Psoas muscle (tissue), 8 donors: Measurements from ENCODE around the gene PRSS58. TPM values are rescaled to one million over a fixed set of nuclear protein-coding genes. Genes with fewer than 3 reads are reported as not detected.

Experiments used
- ATAC-seq, 4 donors: fragments of 200-7000 bp; cut with Tn5 transposase; one replicate each; pipeline ENCODE4 v1.9.1; 2020; ENCODE audit warnings: moderate library complexity in 3 of 4, mild to moderate bottlenecking in 2 of 4
- DNase-seq, 2 donors: peaks; one replicate each; pipeline ENCODE4 v3.0.0-alpha.2; 2020
- H3K27ac ChIP-seq: fragments of 200-600 bp; one replicate; pipeline ENCODE4 v1.8.0; 2022
- H3K27me3 ChIP-seq, 3 donors: fragments of 200-600 bp in 1 of 3; one replicate each; pipeline versions ENCODE4 v1.6.1 to v1.8.0; 2013 to 2022; ENCODE audit warnings: low read length in 2 of 3, mild to moderate bottlenecking in 2 of 3, moderate library complexity in 1 of 3; ENCODE audit not compliant: insufficient read depth in 3 of 3
- H3K36me3 ChIP-seq, 2 donors: fragments of 200-600 bp in 1 of 2; one replicate each; pipeline versions ENCODE4 v1.6.1 to v1.8.0; 2013 to 2022; ENCODE audit warnings: low read depth in 1 of 2, mild to moderate bottlenecking in 1 of 2, moderate library complexity in 1 of 2; ENCODE audit not compliant: insufficient read depth in 1 of 2
- H3K4me1 ChIP-seq: fragments of 200-600 bp; one replicate; pipeline ENCODE4 v1.8.0; 2022
- H3K4me3 ChIP-seq: fragments of 200-600 bp; one replicate; pipeline ENCODE4 v1.8.0; 2022; ENCODE audit warnings: mild to moderate bottlenecking
- H3K9me3 ChIP-seq: fragments of 200-600 bp; one replicate; pipeline ENCODE4 v1.8.0; 2022
- CTCF ChIP-seq: fragments of 200-600 bp; IDR thresholded peaks from one replicate; pipeline ENCODE4 v1.8.0; 2022; ENCODE audit warnings: antibody characterized with exemption
- WGBS, 3 donors: extraction: QIAGEN DNeasy Blood & Tissue Kit; methylation state at CpG; one replicate each; pipeline versions ENCODE4 v1.1.6 to v1.1.7; 2013; 5-methylcytosine and 5-hydroxymethylcytosine counted together
- intact Hi-C, 2 donors: fragments of 100-400 bp; cut with DNase I; formaldehyde crosslinking; loops; one replicate each; pipeline versions ENCODE4 v1.11.0 to v1.14.2; 2022
- polyA plus RNA-seq, 3 donors: library from polyadenylated mRNA; stranded (reverse); fragments of 200-250 nt; gene quantifications; one replicate each; pipeline ENCODE4 v1.2.3, GENCODE V29; 2013
- total RNA-seq, 4 donors: library from RNA; stranded (reverse); fragmentation: NEBNext Ultra II Directional in 2 of 4; extraction: Animal tissue kit (Norgen Biotek cat#: 25700) in 2 of 4; gene quantifications; one replicate each; pipeline versions ENCODE4 v1.2.1 to v1.2.4, GENCODE V29; 2021 to 2023
- donor health status: healthy with polysubstance abuse.
- donor health status: DM: no; HTN: no; CAD: no; lungs with moderate emphysema.
- donor health status: Bipolar disorder and iron deficiency.
- donor health status: healthy.
- donor health status: DM: yes; HTN: yes; CAD: no.
- donor health status: DM: no; HTN: no; CAD: no.
- donor health status: DM: no; HTN: no; CAD: no.
- donor health status: DM: yes; HTN: yes; CAD: no.

PRSS58 gene
- total and polyA plus RNA-seq, 7 donors, result not detected

DNA sequence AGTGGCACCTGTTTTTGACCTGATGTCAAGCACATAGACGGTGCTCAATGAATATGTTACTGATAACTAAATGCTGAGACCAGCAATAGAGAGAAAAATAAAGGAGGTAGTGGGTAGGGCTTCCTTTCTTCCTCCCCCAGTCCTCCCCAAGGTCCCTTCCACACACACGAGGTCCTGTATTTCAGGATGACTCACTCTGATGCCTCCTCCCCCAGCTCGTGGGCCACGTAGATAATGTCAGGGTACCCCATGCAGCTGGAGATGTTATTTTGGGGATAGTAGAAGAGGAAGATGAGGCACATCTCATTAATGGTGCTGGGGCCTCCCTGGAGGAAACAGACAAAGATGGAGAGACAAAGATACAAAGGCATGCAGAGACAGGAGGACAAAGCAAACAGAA lies 17.3 kb downstream of the PRSS58 start:
- Histone ChIP-seq H3K36me3 (no peaks in the 10 kb centered on the region), H3K27ac (no peak overlapping the region), H3K27me3 (peaks cover 0 to 2% (median 0%) of the 10 kb centered on the region in 3 donors), H3K4me1 (no peaks in the 10 kb centered on the region), H3K9me3 (no peaks in the 10 kb centered on the region), H3K4me3 (no peak overlapping the region)
- no peak for ATAC-seq
- TF ChIP-seq CTCF, result no peak
- WGBS, 3 donors, result 49 to 62% (median 52%) methylated on average over 4 of the region's 4 CpGs
- DNase-seq, result no peak
- intact Hi-C loops, result no loop called here

GRCh38 chr7:142231716-142232115 lies 26.1 kb downstream of the PRSS58 start:
- intact Hi-C loops, result no loop called here
- Histone ChIP-seq H3K27ac (no peak overlapping the region), H3K9me3 (no peaks in the 10 kb centered on the region), H3K4me1 (no peaks in the 10 kb centered on the region), H3K36me3 (no peaks in the 10 kb centered on the region), H3K4me3 (no peak overlapping the region), H3K27me3 (no peaks in the 10 kb centered on the region)
- DNase-seq (no peak), ATAC-seq (no peak)
- 17 to 28% (median 26%) methylated on average over 7 of the region's 7 CpGs for WGBS, 3 donors
- no peak for TF ChIP-seq CTCF

DNA sequence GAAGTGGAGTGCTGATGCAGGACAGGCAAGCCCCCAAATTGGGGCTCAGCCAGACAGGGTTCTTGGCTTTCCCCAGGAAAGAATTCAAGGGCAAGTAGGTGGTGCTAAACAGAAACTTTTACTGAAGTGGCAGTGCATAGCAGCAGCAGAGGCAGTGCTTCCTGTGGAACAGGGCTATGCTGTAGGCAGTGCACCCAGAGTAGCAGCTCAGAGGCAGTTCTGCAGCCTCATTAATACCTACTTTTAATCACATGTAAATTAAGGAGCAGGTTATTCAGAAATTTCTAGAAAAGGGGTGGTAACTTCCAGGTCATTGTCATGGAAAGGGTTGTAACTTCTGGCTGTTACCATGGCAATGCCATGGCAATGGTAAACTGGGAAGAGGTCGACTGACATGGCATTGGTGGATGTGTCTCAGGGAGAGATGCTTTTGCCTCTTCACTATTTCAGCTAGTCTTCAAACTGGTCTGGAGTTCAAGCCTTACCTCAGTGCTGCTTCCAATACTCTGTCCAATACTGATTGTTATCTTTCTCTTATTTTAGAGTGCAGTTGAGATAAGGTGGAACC lies 29.2 kb downstream of the PRSS58 start:
- no peak for TF ChIP-seq CTCF
- no peak overlapping the region for H3K4me3 ChIP-seq
- 28 to 45% (median 37%) methylated on average over 1 of the region's 1 CpG for WGBS, 3 donors
- H3K4me1 ChIP-seq, result no peaks in the 10 kb centered on the region
- no peaks in the 10 kb centered on the region for H3K9me3 ChIP-seq
- no peak for ATAC-seq
- DNase-seq, result no peak
- intact Hi-C loops, result no loop called here
- H3K27me3 ChIP-seq, result no peaks in the 10 kb centered on the region
- no peak overlapping the region for H3K27ac ChIP-seq
- no peaks in the 10 kb centered on the region for H3K36me3 ChIP-seq

Other genes with a start within 250 kb of the PRSS58 start
- gene MGAM2, start 146.3 kb downstream of the PRSS58 start, total RNA-seq, result under 1 TPM in 1 of 4 donors, not detected in 3; 0.06 TPM
- gene MGAM2, start 146.3 kb downstream of the PRSS58 start, polyA plus RNA-seq, result under 1 TPM in 1 of 3 donors, not detected in 2; 0.03 TPM